ENCODE measurements around the gene TAF1A.

TAF1A gene

GRCh38 chr1:222543817-222544216 lies 45.9 kb downstream of the TAF1A start:
- no peak overlapping the region for H3K4me3 ChIP-seq (ENCODE audit: low read depth, low read length)
- TF ChIP-seq, protein P1, sequence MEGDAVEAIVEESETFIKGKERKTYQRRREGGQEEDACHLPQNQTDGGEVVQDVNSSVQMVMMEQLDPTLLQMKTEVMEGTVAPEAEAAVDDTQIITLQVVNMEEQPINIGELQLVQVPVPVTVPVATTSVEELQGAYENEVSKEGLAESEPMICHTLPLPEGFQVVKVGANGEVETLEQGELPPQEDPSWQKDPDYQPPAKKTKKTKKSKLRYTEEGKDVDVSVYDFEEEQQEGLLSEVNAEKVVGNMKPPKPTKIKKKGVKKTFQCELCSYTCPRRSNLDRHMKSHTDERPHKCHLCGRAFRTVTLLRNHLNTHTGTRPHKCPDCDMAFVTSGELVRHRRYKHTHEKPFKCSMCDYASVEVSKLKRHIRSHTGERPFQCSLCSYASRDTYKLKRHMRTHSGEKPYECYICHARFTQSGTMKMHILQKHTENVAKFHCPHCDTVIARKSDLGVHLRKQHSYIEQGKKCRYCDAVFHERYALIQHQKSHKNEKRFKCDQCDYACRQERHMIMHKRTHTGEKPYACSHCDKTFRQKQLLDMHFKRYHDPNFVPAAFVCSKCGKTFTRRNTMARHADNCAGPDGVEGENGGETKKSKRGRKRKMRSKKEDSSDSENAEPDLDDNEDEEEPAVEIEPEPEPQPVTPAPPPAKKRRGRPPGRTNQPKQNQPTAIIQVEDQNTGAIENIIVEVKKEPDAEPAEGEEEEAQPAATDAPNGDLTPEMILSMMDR (IDR thresholded peaks at IDR 0.05; ENCODE audit: control insufficient read depth, extremely low read depth, insufficient read depth): 0 out of 2 replicates have a peak, but pooled peaks have one; percentile 11
- no peak for DNase-seq (ENCODE audit: low read depth)

DNA sequence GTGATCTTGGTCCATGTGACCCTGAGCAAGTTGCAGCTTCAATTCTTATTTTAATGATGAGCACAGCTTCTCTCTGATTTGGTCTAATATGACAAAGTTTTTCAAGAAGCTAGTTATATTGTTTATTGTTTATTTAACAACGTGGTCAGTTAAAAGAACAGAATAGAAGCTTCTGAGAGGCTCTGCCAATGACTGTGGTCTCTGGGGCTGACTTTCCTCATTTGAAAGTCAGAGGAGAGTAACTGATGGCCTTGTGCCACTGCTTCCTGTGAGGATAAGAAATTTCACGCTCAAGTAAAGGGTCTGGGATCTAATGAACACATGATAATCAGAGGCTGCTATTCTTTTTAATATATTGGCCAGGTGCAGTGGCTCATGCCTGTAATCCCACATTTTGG lies 49.1 kb downstream of the TAF1A start:
- DNase-seq (ENCODE audit: low read depth): no peak
- no peak overlapping the region for H3K4me3 ChIP-seq (ENCODE audit: low read depth, low read length)
- TF ChIP-seq, protein P1 (IDR thresholded peaks at IDR 0.05; ENCODE audit: control insufficient read depth, extremely low read depth, insufficient read depth): no peak

DNA sequence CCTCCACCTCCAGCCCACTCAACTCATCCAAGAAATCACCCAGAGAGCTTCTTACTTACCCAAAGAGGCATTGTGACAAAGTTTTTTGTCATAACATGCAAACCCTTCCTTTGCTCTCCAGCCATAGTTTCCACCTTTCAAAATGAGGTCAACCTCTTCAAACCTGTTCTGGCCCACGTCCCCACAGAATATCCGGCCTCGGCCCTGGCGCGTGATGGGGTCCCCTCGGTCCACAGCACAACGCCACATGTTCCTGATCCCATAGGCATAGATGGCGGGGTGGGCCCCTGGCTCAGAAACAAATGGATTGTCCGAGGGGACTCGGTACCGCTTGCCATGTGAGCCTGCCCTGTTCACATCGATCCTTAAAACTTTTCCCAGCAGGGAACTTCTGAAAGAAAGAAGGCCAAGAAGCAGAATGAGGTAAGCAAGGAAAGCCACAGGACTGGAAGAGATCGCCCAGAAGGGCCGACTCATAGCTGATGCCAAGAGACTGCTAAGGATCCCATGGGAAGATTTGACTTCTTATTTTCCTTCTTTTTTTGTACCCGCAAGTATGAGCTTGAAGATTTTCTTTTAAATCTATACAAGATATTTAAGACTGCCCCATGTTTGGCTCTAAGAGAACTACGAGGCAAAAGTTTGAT lies 49.7 kb downstream of the TAF1A start:
- DNase-seq (ENCODE audit: low read depth): no peak
- TF ChIP-seq, protein P1 (IDR thresholded peaks at IDR 0.05; ENCODE audit: control insufficient read depth, extremely low read depth, insufficient read depth): no peak
- H3K4me3 ChIP-seq (ENCODE audit: low read depth, low read length): no peak overlapping the region

DNA sequence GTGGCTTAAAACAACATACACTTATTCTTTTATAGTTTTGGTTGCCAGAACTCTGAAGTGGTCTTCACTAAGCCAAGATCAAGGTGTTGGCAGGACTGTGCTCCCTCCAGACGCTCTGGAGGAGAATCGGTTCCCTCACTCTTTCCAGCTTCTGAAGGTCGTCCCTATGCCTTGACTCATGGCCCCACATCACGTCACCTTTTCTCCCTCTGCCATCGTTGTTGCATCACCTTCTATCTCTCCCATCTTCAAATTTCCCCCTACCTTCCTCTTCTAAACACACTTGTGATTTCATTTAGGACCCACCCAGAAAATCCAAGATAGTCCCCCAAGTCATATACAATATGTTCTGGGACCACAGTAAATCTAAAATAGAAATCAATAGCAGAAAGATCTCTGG lies 54.3 kb downstream of the TAF1A start:
- TF ChIP-seq, protein P1 (IDR thresholded peaks at IDR 0.05; ENCODE audit: control insufficient read depth, extremely low read depth, insufficient read depth): no peak
- no peak overlapping the region for H3K4me3 ChIP-seq (ENCODE audit: low read depth, low read length)
- DNase-seq (ENCODE audit: low read depth): no peak

DNA sequence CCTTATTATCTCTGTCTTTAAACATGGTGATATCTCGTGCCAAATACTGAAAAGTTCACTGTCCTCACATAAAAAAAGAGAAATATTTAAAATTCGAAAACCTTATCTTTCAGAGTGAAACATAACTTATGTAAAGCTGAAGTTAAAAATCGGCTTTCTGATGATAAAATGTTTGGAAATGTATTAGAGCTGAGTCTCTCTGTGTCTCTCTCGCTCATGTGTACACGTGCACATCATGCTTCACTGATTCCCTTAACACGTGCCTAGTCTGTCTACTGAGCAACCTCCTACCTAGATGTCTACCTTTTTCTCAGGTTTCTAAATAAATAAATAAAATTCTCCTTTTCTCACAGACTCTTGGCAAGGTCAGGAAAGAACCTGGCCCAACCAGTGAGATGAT lies 58.9 kb downstream of the TAF1A start:
- H3K4me3 ChIP-seq (ENCODE audit: low read depth, low read length): no peak overlapping the region
- TF ChIP-seq, protein P1 (IDR thresholded peaks at IDR 0.05; ENCODE audit: control insufficient read depth, extremely low read depth, insufficient read depth): no peak
- DNase-seq (ENCODE audit: low read depth): no peak

DNA sequence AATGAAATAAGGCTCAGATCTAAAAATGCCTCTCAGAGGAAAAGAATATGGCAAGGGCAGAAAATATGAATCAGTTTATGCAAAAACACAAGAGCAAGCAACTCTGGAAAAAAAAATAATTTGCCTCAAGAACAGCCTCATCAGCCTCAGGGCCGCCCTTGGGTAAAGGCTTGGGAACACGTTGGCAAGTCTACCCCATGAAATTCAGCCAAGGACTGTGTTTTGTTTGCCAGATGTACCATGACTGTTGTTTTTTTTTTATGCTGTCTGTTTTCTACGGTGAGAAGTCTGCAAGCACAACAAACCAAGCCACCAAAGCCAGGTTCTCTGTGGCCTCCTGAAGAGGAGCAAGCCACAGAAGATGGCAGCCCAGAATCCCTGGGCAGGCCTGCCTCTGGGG lies 59.8 kb downstream of the TAF1A start:
- TF ChIP-seq, protein P1 (IDR thresholded peaks at IDR 0.05; ENCODE audit: control insufficient read depth, extremely low read depth, insufficient read depth): no peak
- peak; percentile 33 for DNase-seq (ENCODE audit: low read depth)
- H3K4me3 ChIP-seq (ENCODE audit: low read depth, low read length): no peak overlapping the region

GRCh38 chr1:222529181-222529580 lies 60.6 kb downstream of the TAF1A start:
- TF ChIP-seq, protein P1 (IDR thresholded peaks at IDR 0.05; ENCODE audit: control insufficient read depth, extremely low read depth, insufficient read depth): no peak

More at GRCh38 chr1:222529181-222529580, 60.6 kb downstream of the TAF1A start:
- no peak overlapping the region for H3K4me3 ChIP-seq (ENCODE audit: low read depth, low read length)
- DNase-seq (ENCODE audit: low read depth): no peak

Data from LNCaP clone FGC (cell line).